ENCODE measurements around the gene BEST2. TPM values are rescaled to one million over a fixed set of nuclear protein-coding genes. Genes with fewer than 3 reads are reported as not detected.

The BEST2 gene
- total RNA-seq, 1 experiment from 2014 or later, result 3.3 TPM

GRCh38 chr19:12769689-12770088 is 18.1 kb downstream of the BEST2 start (continued):
- TF ChIP-seq ATF2 (CRISPR knock-in tag; IDR thresholded peaks at IDR 0.05; ENCODE audit: borderline replicate concordance, low read depth), result no peak
- TF ChIP-seq ELF4 (CRISPR knock-in tag; IDR thresholded peaks at IDR 0.05; ENCODE audit: low read depth), result no peak
- TF ChIP-seq MXD4 (CRISPR knock-in tag; IDR thresholded peaks at IDR 0.05; ENCODE audit: borderline replicate concordance), result no peak
- 0 out of 2 replicates have a peak, but pooled peaks have one; percentile 37 for TF ChIP-seq E2F5 (CRISPR knock-in tag; IDR thresholded peaks at IDR 0.05)
- TF ChIP-seq USF1 (CRISPR knock-in tag; IDR thresholded peaks at IDR 0.05), result peak; percentile 65; the same call in 1 of the 2 replicates
- TF ChIP-seq SMAD3 (CRISPR knock-in tag; IDR thresholded peaks at IDR 0.05; ENCODE audit: borderline replicate concordance), result no peak
- 0 out of 2 replicates have a peak, but pooled peaks have one; percentile 68 for TF ChIP-seq RELA (CRISPR knock-in tag; IDR thresholded peaks at IDR 0.05; ENCODE audit: borderline replicate concordance)
- TF ChIP-seq SMAD4 (CRISPR knock-in tag; IDR thresholded peaks at IDR 0.05), result no peak
- no peak for TF ChIP-seq MYBL2 (CRISPR knock-in tag; IDR thresholded peaks at IDR 0.05)
- no peak for TF ChIP-seq EMX1 (CRISPR knock-in tag; IDR thresholded peaks at IDR 0.05)
- peak; percentile 49; the same call in 1 of the 2 replicates for TF ChIP-seq ARID4B (CRISPR knock-in tag; IDR thresholded peaks at IDR 0.05; ENCODE audit: borderline replicate concordance)
- no peak for TF ChIP-seq OVOL2 (CRISPR knock-in tag; IDR thresholded peaks at IDR 0.05; ENCODE audit: borderline replicate concordance)
- no peak for TF ChIP-seq NR3C1 (CRISPR knock-in tag; conservative IDR thresholded peaks at IDR 0.05; ENCODE audit: low read depth)
- peak; percentile 91 for TF ChIP-seq FOXP4 (CRISPR knock-in tag; IDR thresholded peaks at IDR 0.05)
- TF ChIP-seq CTCF (IDR thresholded peaks at IDR 0.05), result no peak
- TF ChIP-seq ATF3 (CRISPR knock-in tag; conservative IDR thresholded peaks at IDR 0.05), result no peak
- no peak for TF ChIP-seq ZSCAN18 (CRISPR knock-in tag; IDR thresholded peaks at IDR 0.05)
- TF ChIP-seq JAZF1 (CRISPR knock-in tag; IDR thresholded peaks at IDR 0.05), result no peak

Measured in WTC11 (cell line).